Ascending aorta (tissue), 2 donors: Measurements from ENCODE around the gene ADAMTS6. TPM values are rescaled to one million over a fixed set of nuclear protein-coding genes. Genes with fewer than 3 reads are reported as not detected.

Experiments used
- DNase-seq, 2 donors: peaks; one replicate each; pipeline ENCODE4 v3.0.0-alpha.2; 2019; ENCODE audit warnings: low spot score in 2 of 2
- H3K27ac ChIP-seq, 2 donors: fragments of 200-600 bp; sonication (generic); one replicate each; pipeline ENCODE4 v1.5.1; 2016 to 2017; ENCODE audit warnings: mild to moderate bottlenecking in 1 of 2
- H3K27me3 ChIP-seq: fragments of 200-600 bp; sonication (generic); one replicate; pipeline ENCODE4 v1.5.1; 2017
- H3K36me3 ChIP-seq, 2 donors: fragments of 200-600 bp; sonication (generic); one replicate each; pipeline ENCODE4 v1.5.1; 2016
- H3K4me1 ChIP-seq, 2 donors: fragments of 200-600 bp; sonication (generic); one replicate each; pipeline ENCODE4 v1.5.1; 2016 to 2017; ENCODE audit warnings: mild to moderate bottlenecking in 1 of 2
- H3K4me3 ChIP-seq, 2 donors: fragments of 200-600 bp; sonication (generic); one replicate each; pipeline ENCODE4 v1.5.1; 2016 to 2017; ENCODE audit warnings: mild to moderate bottlenecking in 1 of 2
- H3K9me3 ChIP-seq, 2 donors: fragments of 200-600 bp; sonication (generic); one replicate each; pipeline ENCODE4 v1.5.1; 2016
- intact Hi-C: fragments of 100-400 bp; cut with DNase I; formaldehyde crosslinking; loops from one replicate; pipeline ENCODE4 v1.15.1; 2023
- total RNA-seq: library from RNA; depleted of rRNA; stranded (reverse); fragments of >200 nt; gene quantifications from one replicate; pipeline ENCODE4 v1.1.0, GENCODE V29; 2016
- TF ChIP-seq, protein P1 (sequence below), 3 experiments: fragments of 200-600 bp in 2 of 3; fragments of 450-650 bp in 1 of 3; sonication (generic) in 2 of 3; IDR thresholded peaks; one replicate each; pipeline ENCODE4 v1.5.1; 2016 to 2019; ENCODE audit warnings: antibody characterized with exemption in 3 of 3, mild to moderate bottlenecking in 1 of 3, moderate library complexity in 1 of 3

Gene ADAMTS6
- total RNA-seq, 1 donor from 2014 or later: 8.9 TPM

GRCh38 chr5:65413822-65414221 lies 67.9 kb downstream of the ADAMTS6 start:
- Histone ChIP-seq H3K4me3 (no peak overlapping the region), H3K9me3 (peaks cover 0 to 19% of the 10 kb centered on the region in 2 donors), H3K27me3 (no peaks in the 10 kb centered on the region), H3K27ac (no peak overlapping the region), H3K4me1 (no peaks in the 10 kb centered on the region), H3K36me3 (no peaks in the 10 kb centered on the region)
- intact Hi-C loops: loop anchor here (10.0 kb wide), 1 partner anchor 79 kb away; no protein-coding TSS in a partner anchor
- DNase-seq: no peak
- TF ChIP-seq, protein P1, sequence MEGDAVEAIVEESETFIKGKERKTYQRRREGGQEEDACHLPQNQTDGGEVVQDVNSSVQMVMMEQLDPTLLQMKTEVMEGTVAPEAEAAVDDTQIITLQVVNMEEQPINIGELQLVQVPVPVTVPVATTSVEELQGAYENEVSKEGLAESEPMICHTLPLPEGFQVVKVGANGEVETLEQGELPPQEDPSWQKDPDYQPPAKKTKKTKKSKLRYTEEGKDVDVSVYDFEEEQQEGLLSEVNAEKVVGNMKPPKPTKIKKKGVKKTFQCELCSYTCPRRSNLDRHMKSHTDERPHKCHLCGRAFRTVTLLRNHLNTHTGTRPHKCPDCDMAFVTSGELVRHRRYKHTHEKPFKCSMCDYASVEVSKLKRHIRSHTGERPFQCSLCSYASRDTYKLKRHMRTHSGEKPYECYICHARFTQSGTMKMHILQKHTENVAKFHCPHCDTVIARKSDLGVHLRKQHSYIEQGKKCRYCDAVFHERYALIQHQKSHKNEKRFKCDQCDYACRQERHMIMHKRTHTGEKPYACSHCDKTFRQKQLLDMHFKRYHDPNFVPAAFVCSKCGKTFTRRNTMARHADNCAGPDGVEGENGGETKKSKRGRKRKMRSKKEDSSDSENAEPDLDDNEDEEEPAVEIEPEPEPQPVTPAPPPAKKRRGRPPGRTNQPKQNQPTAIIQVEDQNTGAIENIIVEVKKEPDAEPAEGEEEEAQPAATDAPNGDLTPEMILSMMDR (IDR thresholded peaks at IDR 0.05): no peak

DNA sequence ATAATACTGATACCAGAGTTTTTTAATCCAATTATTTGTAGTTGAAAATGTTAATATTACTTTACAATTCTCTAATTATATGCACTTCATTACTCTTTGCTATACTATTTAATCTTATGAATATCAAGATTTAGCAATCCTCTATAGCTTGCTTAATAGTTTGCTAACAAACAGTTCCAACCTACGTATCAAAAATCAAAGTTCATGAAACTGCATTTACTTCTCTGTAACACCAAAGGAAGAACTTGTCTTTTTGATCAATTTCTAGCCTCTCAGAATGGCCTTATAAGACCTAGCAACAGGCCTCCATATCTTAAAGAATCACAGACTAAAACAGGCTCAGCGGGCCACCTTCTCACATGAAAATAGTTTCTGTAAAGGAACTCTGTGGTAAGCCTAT lies 68.9 kb downstream of the ADAMTS6 start:
- no peaks in the 10 kb centered on the region for H3K36me3 ChIP-seq
- no peaks in the 10 kb centered on the region for H3K27me3 ChIP-seq
- TF ChIP-seq, protein P1 (IDR thresholded peaks at IDR 0.05): no peak
- H3K27ac ChIP-seq: no peak overlapping the region
- H3K9me3 ChIP-seq: peaks cover 0 to 10% of the 10 kb centered on the region in 2 donors
- no peak for DNase-seq
- intact Hi-C loops: loop anchor here (10.0 kb wide), 1 partner anchor 78 kb away; no protein-coding TSS in a partner anchor
- no peak overlapping the region for H3K4me3 ChIP-seq
- H3K4me1 ChIP-seq: no peaks in the 10 kb centered on the region

DNA sequence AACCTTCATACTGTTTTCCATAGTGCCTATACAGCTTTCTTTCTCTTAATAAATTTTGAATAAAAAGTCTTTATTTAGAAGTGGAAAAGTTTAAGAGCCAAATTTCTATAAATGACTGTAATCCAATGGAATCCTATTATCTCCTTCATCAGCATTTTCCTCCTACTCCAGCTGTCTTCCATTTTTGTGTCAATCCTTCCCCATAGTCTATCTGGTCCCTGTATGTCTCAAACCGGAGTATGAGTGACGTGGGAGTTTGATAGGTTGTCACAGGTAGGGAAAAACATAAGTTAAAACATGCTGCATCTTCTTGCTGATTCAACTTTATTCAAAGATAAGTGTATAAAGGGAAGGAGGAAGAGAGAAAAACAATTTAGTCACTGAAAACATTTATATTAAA lies 70.4 kb downstream of the ADAMTS6 start:
- H3K36me3 ChIP-seq: no peaks in the 10 kb centered on the region
- H3K9me3 ChIP-seq: peaks cover 0 to under 1% of the 10 kb centered on the region in 2 donors
- no peak for DNase-seq
- H3K27ac ChIP-seq: no peak overlapping the region
- no peak overlapping the region for H3K4me3 ChIP-seq
- no peaks in the 10 kb centered on the region for H3K4me1 ChIP-seq
- H3K27me3 ChIP-seq: no peaks in the 10 kb centered on the region
- TF ChIP-seq, protein P1 (IDR thresholded peaks at IDR 0.05): no peak
- intact Hi-C loops: loop anchor here (10.0 kb wide), 1 partner anchor 77 kb away; no protein-coding TSS in a partner anchor

GRCh38 chr5:65395526-65396155 lies 86.1 kb downstream of the ADAMTS6 start:
- intact Hi-C loops: no loop called here
- Histone ChIP-seq H3K27me3 (no peaks in the 10 kb centered on the region), H3K9me3 (no peaks in the 10 kb centered on the region), H3K36me3 (no peaks in the 10 kb centered on the region), H3K4me3 (no peak overlapping the region), H3K4me1 (peaks cover 3 to 11% of the 10 kb centered on the region in 2 donors), H3K27ac (no peak overlapping the region)
- DNase-seq: no peak
- TF ChIP-seq, protein P1 (IDR thresholded peaks at IDR 0.05): no peak

GRCh38 chr5:65394087-65394486 lies 87.6 kb downstream of the ADAMTS6 start:
- TF ChIP-seq, protein P1 (IDR thresholded peaks at IDR 0.05): no peak
- H3K27ac ChIP-seq: peak overlapping the region; percentile 59 to 66
- H3K27me3 ChIP-seq: no peaks in the 10 kb centered on the region
- H3K4me1 ChIP-seq: peaks cover 3 to 11% of the 10 kb centered on the region in 2 donors
- intact Hi-C loops: loop anchor here (5.0 kb wide), 1 partner anchor 88 kb away; the partner anchor contains the start of gene ADAMTS6
- H3K4me3 ChIP-seq: no peak overlapping the region
- no peaks in the 10 kb centered on the region for H3K9me3 ChIP-seq
- peak in 1 of 2 donors; percentile 81 for DNase-seq
- no peaks in the 10 kb centered on the region for H3K36me3 ChIP-seq
